GM23338 (cell line): ENCODE measurements around the gene UQCC5. TPM values are rescaled to one million over a fixed set of nuclear protein-coding genes. Genes with fewer than 3 reads are reported as not detected.

Experiments used
- ATAC-seq: fragments of 200-7000 bp; cut with Tn5 transposase; 3 replicates; pipeline ENCODE4 v1.9.1; 2020
- DNase-seq: peaks from one replicate; pipeline ENCODE4 v3.0.0-alpha.2; 2015; ENCODE audit warnings: low spot score
- H2AFZ ChIP-seq: fragments of 200-600 bp; sonication (generic); 2 replicates; pipeline ENCODE4 v1.8.0; 2016; ENCODE audit warnings: antibody characterized with exemption, mild to moderate bottlenecking, moderate library complexity
- H3F3A ChIP-seq: fragments of 200-600 bp; sonication (generic); replicated peaks from 2 replicates; pipeline ENCODE4 v1.8.0; 2017; ENCODE audit warnings: antibody characterized with exemption, mixed run types, low read depth
- H3K27ac ChIP-seq: fragments of 200-600 bp; sonication (generic); 2 replicates; pipeline ENCODE4 v1.6.1; 2016; ENCODE audit warnings: low read depth
- H3K27me3 ChIP-seq: fragments of 200-600 bp; sonication (generic); 2 replicates; pipeline ENCODE4 v1.8.0; 2016; ENCODE audit warnings: mild to moderate bottlenecking, mixed run types, moderate library complexity; ENCODE audit not compliant: insufficient read depth
- H3K36me3 ChIP-seq: fragments of 200-600 bp; sonication (generic); 2 replicates; pipeline ENCODE4 v1.8.0; 2016; ENCODE audit warnings: mild to moderate bottlenecking; ENCODE audit not compliant: insufficient read depth
- H3K4me1 ChIP-seq: fragments of 200-600 bp; sonication (generic); 2 replicates; pipeline ENCODE4 v1.8.0; 2016; ENCODE audit warnings: mild to moderate bottlenecking, moderate library complexity; ENCODE audit not compliant: insufficient read depth
- H3K4me2 ChIP-seq: fragments of 200-600 bp; sonication (generic); 2 replicates; pipeline ENCODE4 v1.7.1; 2017; ENCODE audit warnings: mixed run types
- H3K4me3 ChIP-seq: fragments of 200-600 bp; sonication (generic); 2 replicates; pipeline ENCODE4 v1.6.1; 2016; ENCODE audit warnings: mixed run types
- H3K79me2 ChIP-seq: fragments of 200-600 bp; sonication (generic); replicated peaks from 2 replicates; pipeline ENCODE4 v1.8.0; 2017; ENCODE audit warnings: mild to moderate bottlenecking; ENCODE audit not compliant: insufficient read depth
- H3K9me2 ChIP-seq: fragments of 200-600 bp; sonication (generic); 2 replicates; pipeline ENCODE4 v1.8.0; 2017; ENCODE audit not compliant: insufficient read depth
- H4K20me1 ChIP-seq: fragments of 200-600 bp; sonication (generic); replicated peaks from 2 replicates; pipeline ENCODE4 v1.8.0; 2017; ENCODE audit warnings: mild to moderate bottlenecking; ENCODE audit not compliant: insufficient read depth
- H3K27ac Mint-ChIP-seq: 2 replicates; pipeline ENCODE4 v1.8.0; 2020; ENCODE audit warnings: inconsistent platforms, mild to moderate bottlenecking, moderate library complexity, mixed read lengths
- H3K27me3 Mint-ChIP-seq: 3 replicates; pipeline ENCODE4 v1.8.0; 2022; ENCODE audit warnings: low read depth, mild to moderate bottlenecking, moderate library complexity, mixed read lengths, inconsistent platforms; ENCODE audit not compliant: insufficient read depth, poor library complexity
- H3K36me3 Mint-ChIP-seq: 3 replicates; pipeline ENCODE4 v1.8.0; 2021; ENCODE audit warnings: low read depth, mild to moderate bottlenecking, inconsistent platforms, moderate library complexity, mixed read lengths
- H3K4me1 Mint-ChIP-seq: 3 replicates; pipeline ENCODE4 v1.8.0; 2020; ENCODE audit warnings: mild to moderate bottlenecking, inconsistent platforms, mixed read lengths
- H3K4me3 Mint-ChIP-seq: 3 replicates; pipeline ENCODE4 v1.8.0; 2021; ENCODE audit warnings: moderate library complexity, mild to moderate bottlenecking, inconsistent platforms, mixed read lengths
- H3K9me3 Mint-ChIP-seq: 3 replicates; pipeline ENCODE4 v1.8.0; 2020; ENCODE audit warnings: moderate library complexity, mild to moderate bottlenecking, inconsistent platforms, mixed read lengths
- CREB1 ChIP-seq: fragments of 250-450 bp; sonication (Bioruptor Pico); IDR thresholded peaks from 2 replicates; pipeline ENCODE4 v1.5.0; 2020; ENCODE audit warnings: low read depth, mild to moderate bottlenecking, moderate library complexity
- EZH2 ChIP-seq: fragments of 200-600 bp; sonication (generic); IDR thresholded peaks from one replicate; pipeline ENCODE4 v1.8.0; 2017; ENCODE audit warnings: antibody characterized with exemption, mild to moderate bottlenecking, low read depth; ENCODE audit not compliant: unreplicated experiment
- EZH2phosphoT487 ChIP-seq: fragments of 200-600 bp; sonication (generic); IDR thresholded peaks from one replicate; pipeline ENCODE4 v1.8.1; 2018; ENCODE audit warnings: antibody characterized with exemption; ENCODE audit not compliant: unreplicated experiment
- JUNB ChIP-seq: IDR thresholded peaks from one replicate; pipeline ENCODE4 v1.6.1; 2016; ENCODE audit warnings: antibody characterized with exemption; ENCODE audit not compliant: unreplicated experiment
- NANOG ChIP-seq: IDR thresholded peaks from 2 replicates; pipeline ENCODE4 v1.6.1; 2016; ENCODE audit warnings: antibody characterized with exemption, borderline replicate concordance
- POLR2AphosphoS5 ChIP-seq: IDR thresholded peaks from 2 replicates; pipeline ENCODE4 v1.6.1; 2016; ENCODE audit warnings: antibody characterized with exemption, low read depth
- REST ChIP-seq: IDR thresholded peaks from one replicate; pipeline ENCODE4 v1.6.1; 2018; ENCODE audit warnings: antibody characterized with exemption; ENCODE audit not compliant: unreplicated experiment
- STAT1 ChIP-seq: IDR thresholded peaks from one replicate; pipeline ENCODE4 v1.6.1; 2016; ENCODE audit warnings: antibody characterized with exemption; ENCODE audit not compliant: unreplicated experiment
- polyA plus RNA-seq: library from polyadenylated mRNA; unstranded; fragments of >200 nt; fragmentation: Nextera tagmentation; extraction: Ambion mirVana; gene quantifications from 2 replicates; pipeline ENCODE4 v1.2.1, GENCODE V29; 2016
- total RNA-seq: library from RNA; depleted of rRNA; stranded (reverse); fragments of >200 nt; shearing (Covaris generic); gene quantifications from 2 replicates; pipeline ENCODE4 v1.2.3, GENCODE V29; 2014
- TF ChIP-seq, protein P1 (sequence below): IDR thresholded peaks from 2 replicates; pipeline ENCODE4 v1.6.1; 2016; ENCODE audit warnings: antibody characterized with exemption

The UQCC5 gene
- total and polyA plus RNA-seq, 2 experiments from 2014 or later, result 2.6 to 156 TPM

GRCh38 chr3:52520716-52521487 is 15.5 kb upstream of the UQCC5 start (continued):
- TF ChIP-seq EZH2phosphoT487 (no peak), STAT1 (no peak), NANOG (no peak), POLR2AphosphoS5 (no peak), REST (no peak), CREB1 (CRISPR knock-in tag) (no peak)

- H3K36me3 ChIP-seq, result peaks cover under 1% of the 10 kb centered on the region; the same call in 1 of the 2 replicates
- no peaks in the 10 kb centered on the region for H3K27me3 ChIP-seq
- H3K4me1 Mint-ChIP-seq, result peaks cover 3% of the 10 kb centered on the region; the same call in 2 of the 3 replicates
- H3K9me3 Mint-ChIP-seq, result no peaks in the 10 kb centered on the region
- 0 out of 2 replicates have a peak, but pooled peaks cover 2% of the 10 kb centered on the region for H3F3A ChIP-seq
- no peak overlapping the region for H2AFZ ChIP-seq
- H3K27ac Mint-ChIP-seq, result no peak overlapping the region
- H3K27me3 Mint-ChIP-seq, result peaks cover 16% of the 10 kb centered on the region
- no peak for ATAC-seq
- H3K79me2 ChIP-seq, result no peaks in the 10 kb centered on the region
- no peaks in the 10 kb centered on the region for H3K9me2 ChIP-seq
- no peaks in the 10 kb centered on the region for H3K4me1 ChIP-seq
- no peak overlapping the region for H3K4me3 ChIP-seq
- H3K4me3 Mint-ChIP-seq, result no peak overlapping the region
- no peak overlapping the region for H3K4me2 ChIP-seq
- TF ChIP-seq JUNB, result no peak
- TF ChIP-seq, protein P1, sequence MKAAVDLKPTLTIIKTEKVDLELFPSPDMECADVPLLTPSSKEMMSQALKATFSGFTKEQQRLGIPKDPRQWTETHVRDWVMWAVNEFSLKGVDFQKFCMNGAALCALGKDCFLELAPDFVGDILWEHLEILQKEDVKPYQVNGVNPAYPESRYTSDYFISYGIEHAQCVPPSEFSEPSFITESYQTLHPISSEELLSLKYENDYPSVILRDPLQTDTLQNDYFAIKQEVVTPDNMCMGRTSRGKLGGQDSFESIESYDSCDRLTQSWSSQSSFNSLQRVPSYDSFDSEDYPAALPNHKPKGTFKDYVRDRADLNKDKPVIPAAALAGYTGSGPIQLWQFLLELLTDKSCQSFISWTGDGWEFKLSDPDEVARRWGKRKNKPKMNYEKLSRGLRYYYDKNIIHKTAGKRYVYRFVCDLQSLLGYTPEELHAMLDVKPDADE, result no peak
- TF ChIP-seq EZH2, result no peak
- no peak for TF ChIP-seq EZH2phosphoT487
- TF ChIP-seq STAT1, result no peak
- peaks cover 22% of the 10 kb centered on the region for H3K36me3 Mint-ChIP-seq
- no peak overlapping the region for H3K27ac ChIP-seq
- no peaks in the 10 kb centered on the region; the same call in 1 of the 2 replicates for H4K20me1 ChIP-seq
- no peak for DNase-seq
These were observed 14.9 kb upstream of the UQCC5 start for GRCh38 chr3:52521488-52521824.
